HAP-1 (cell line): Measurements from ENCODE around the gene SF3B1.
"Not testable (repeated sequence)": the region's sequence is repeated elsewhere in the genome, so short reads cannot be mapped to it uniquely, and the experiment has no call there.

Source experiments
- DNase-seq, 2 experiments: peaks; one replicate each; pipeline ENCODE4 v3.0.0-alpha.2; 2016 to 2020; ENCODE audit warnings: low spot score in 2 of 2
- H3K27me3 ChIP-seq: fragments of 250-450 bp; sonication (Bioruptor Pico); 2 replicates; pipeline ENCODE4 v1.5.1; 2020; ENCODE audit warnings: low read depth, mild to moderate bottlenecking, moderate library complexity
- H3K36me3 ChIP-seq: fragments of 250-450 bp; sonication (Bioruptor Pico); replicated peaks from 2 replicates; pipeline ENCODE4 v1.5.1; 2020; ENCODE audit warnings: mild to moderate bottlenecking
- H3K4me1 ChIP-seq: fragments of 250-450 bp; sonication (Bioruptor Pico); 2 replicates; pipeline ENCODE4 v1.5.1; 2020; ENCODE audit warnings: mild to moderate bottlenecking
- H3K4me3 ChIP-seq: fragments of 250-450 bp; sonication (Bioruptor Pico); 2 replicates; pipeline ENCODE4 v1.5.1; 2020; ENCODE audit warnings: mild to moderate bottlenecking, moderate library complexity
- H3K9me3 ChIP-seq: fragments of 250-450 bp; sonication (Bioruptor Pico); 2 replicates; pipeline ENCODE4 v1.5.1; 2020; ENCODE audit warnings: mild to moderate bottlenecking, moderate library complexity
- in situ Hi-C: fragments of 300-500 bp; cut with MboI; formaldehyde crosslinking; loops from 3 replicates; pipeline ENCODE4 v1.14.3; 2020; ENCODE audit warnings: low sequenced_read_pairs, inconsistent platforms, mixed read lengths

Gene SF3B1, protein sequence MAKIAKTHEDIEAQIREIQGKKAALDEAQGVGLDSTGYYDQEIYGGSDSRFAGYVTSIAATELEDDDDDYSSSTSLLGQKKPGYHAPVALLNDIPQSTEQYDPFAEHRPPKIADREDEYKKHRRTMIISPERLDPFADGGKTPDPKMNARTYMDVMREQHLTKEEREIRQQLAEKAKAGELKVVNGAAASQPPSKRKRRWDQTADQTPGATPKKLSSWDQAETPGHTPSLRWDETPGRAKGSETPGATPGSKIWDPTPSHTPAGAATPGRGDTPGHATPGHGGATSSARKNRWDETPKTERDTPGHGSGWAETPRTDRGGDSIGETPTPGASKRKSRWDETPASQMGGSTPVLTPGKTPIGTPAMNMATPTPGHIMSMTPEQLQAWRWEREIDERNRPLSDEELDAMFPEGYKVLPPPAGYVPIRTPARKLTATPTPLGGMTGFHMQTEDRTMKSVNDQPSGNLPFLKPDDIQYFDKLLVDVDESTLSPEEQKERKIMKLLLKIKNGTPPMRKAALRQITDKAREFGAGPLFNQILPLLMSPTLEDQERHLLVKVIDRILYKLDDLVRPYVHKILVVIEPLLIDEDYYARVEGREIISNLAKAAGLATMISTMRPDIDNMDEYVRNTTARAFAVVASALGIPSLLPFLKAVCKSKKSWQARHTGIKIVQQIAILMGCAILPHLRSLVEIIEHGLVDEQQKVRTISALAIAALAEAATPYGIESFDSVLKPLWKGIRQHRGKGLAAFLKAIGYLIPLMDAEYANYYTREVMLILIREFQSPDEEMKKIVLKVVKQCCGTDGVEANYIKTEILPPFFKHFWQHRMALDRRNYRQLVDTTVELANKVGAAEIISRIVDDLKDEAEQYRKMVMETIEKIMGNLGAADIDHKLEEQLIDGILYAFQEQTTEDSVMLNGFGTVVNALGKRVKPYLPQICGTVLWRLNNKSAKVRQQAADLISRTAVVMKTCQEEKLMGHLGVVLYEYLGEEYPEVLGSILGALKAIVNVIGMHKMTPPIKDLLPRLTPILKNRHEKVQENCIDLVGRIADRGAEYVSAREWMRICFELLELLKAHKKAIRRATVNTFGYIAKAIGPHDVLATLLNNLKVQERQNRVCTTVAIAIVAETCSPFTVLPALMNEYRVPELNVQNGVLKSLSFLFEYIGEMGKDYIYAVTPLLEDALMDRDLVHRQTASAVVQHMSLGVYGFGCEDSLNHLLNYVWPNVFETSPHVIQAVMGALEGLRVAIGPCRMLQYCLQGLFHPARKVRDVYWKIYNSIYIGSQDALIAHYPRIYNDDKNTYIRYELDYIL

DNA sequence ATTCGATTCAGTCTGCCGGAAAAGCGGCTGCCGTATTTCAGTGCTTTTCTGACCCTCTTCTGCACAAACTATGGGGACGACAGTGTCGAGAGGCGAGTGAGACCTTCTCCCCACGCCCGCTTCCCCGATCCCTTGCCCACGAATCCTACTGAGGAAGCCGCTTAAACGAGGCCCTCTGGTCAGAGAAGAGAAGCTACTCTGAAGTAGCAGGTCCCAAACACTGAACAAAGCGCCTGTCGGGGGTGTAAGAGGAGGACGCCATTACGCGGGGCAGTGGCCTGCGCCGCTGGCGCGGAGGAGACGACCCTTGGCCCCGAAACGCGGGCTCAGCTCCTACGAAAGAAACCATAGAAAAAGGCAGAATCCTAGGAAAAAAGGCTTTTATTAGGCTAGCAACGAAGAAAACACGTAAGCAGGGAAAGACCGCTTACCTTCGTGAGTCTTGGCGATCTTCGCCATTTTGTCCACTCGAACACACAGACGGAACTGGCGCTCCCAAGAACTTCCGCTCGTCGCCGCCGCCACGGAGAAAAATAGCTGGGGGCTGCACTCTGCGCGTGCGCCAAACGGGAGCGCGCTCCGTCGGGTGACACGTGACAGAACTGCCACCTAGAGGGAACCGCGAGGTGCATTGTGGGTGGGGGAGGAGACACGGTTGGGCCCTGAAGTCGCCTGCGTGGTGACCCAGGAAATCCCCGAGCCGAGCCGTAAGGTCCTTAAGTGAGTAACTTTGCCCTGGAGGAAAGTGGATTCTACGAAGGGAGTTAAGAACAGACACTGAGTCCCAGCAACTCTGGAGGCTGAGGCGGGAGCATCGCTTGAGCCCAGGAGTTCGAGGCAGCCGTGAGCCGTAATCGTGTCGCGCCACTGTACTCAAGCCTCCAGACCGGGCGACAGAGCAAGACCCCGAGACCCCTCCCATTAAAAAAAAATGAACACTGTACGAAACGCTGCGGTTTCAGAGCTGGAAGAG is at the start of gene SF3B1:
Gene SF3B1 (minus strand): TSS at position 488 of the 973 bp plus-strand sequence. CDS start 29 bp downstream, at position 459.
- in situ Hi-C loops = loop anchor here (10.0 kb wide), 1 partner anchor 270 kb away; the partner anchor contains the start of gene MARS2
- peak; percentile 94 to 99 for DNase-seq
- H3K4me1 ChIP-seq = peaks cover 15% of the 10 kb centered on the region

DNA sequence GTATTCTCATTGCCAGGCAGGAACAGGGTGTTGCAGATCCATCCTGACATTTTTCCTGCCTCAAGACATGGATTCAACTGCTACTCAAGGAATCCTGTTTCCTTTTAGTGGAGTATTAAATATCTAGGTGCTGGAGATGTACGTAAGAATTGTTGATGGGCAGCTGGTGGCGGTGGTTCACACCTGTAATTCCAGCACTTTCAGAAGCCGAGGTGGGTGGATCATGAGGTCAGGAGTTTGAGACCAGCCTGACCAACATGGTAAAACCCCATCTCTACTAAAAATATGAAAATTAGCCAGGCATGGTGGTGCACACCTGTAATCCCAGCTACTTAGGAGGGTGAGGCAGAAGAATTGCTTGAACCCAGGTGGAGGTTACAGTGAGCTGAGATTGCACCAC is 49.4 kb upstream of the SF3B1 start:
- peaks cover 43% of the 10 kb centered on the region for H3K36me3 ChIP-seq
- H3K4me3 ChIP-seq, DNase-seq, H3K27me3 ChIP-seq, H3K4me1 ChIP-seq, in situ Hi-C loops: not testable (repeated sequence)
- H3K9me3 ChIP-seq = peaks cover 12% of the 10 kb centered on the region

More for the DNA sequence above, at the start of gene SF3B1:
- Histone ChIP-seq H3K36me3 (peaks cover under 1% of the 10 kb centered on the region; the same call in 1 of the 2 replicates), H3K9me3 (no peaks in the 10 kb centered on the region), H3K27me3 (no peaks in the 10 kb centered on the region), H3K4me3 (peak within 1 kb of the TSS; percentile 98)

DNA sequence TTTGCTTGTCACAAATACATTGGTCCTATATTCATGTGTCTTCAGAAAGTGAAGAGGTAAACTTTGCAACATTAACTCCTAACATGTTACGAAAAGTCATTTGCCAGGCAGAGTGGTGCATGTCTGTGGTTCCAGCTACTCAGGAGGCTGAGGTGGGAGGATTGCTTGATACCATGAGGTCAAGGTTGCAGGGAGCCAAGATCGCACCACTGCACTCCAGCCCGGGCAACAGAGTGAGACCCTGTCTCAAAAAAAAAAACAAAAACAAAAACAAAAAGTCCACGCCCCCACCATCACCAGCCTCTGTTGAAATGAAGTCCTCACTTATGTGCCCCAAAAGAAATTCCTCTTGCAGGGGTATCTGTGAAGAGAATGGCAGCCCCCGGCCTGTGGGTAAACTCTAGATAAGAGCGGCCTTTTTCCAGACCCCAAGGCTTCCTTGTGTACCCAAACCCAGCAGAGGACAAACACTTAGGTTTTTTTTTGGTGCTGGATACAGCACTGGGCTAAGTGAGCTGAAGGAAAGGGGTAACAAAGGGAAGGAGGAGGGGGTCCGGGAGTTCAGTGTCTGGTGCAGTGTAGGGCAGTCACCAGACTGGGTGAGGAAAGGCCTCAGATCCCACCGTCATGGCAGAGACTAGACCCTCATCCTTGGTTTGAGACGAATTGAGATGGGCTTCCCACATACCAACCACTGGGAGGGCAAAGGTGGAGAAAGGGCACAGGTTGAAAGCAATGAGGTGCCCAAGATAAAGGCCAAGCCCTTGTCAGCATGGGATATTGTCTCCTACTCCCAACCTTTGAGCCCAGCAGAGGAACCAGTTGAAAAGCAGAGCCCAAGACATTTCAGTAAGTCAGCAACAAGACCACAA is 45.6 kb upstream of the SF3B1 start:
- no peaks in the 10 kb centered on the region for H3K27me3 ChIP-seq
- no peaks in the 10 kb centered on the region for H3K4me1 ChIP-seq
- peaks cover 12% of the 10 kb centered on the region for H3K9me3 ChIP-seq
- no peak for DNase-seq
- peaks cover 21% of the 10 kb centered on the region for H3K36me3 ChIP-seq
- H3K4me3 ChIP-seq = no peak overlapping the region
- in situ Hi-C loops = no loop called here

DNA sequence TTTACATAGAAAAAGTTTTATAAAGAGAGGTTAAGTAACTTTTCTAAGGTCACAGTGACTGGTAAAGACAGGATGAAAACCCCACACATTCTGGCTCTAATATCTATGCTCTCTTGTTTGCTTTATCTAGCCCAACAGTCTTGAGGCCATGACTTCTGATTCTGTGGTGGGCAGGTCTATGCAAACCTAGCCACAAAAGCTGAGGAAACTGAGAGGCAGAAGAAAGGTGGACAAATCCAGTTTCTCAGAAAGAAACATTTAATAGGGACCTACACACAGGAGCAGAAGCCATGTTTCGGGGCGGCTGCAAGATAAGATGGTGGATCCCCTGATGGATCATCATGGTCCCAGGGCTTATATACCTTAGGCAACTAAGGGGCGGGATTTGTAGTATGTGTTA is 43.0 kb upstream of the SF3B1 start:
- in situ Hi-C loops = loop anchor here (5.0 kb wide), 1 partner anchor 65 kb away; no protein-coding TSS in a partner anchor
- no peaks in the 10 kb centered on the region for H3K4me1 ChIP-seq
- H3K36me3 ChIP-seq = peaks cover 31% of the 10 kb centered on the region
- no peak for DNase-seq
- no peaks in the 10 kb centered on the region for H3K27me3 ChIP-seq
- H3K4me3 ChIP-seq = no peak overlapping the region
- H3K9me3 ChIP-seq = no peaks in the 10 kb centered on the region

DNA sequence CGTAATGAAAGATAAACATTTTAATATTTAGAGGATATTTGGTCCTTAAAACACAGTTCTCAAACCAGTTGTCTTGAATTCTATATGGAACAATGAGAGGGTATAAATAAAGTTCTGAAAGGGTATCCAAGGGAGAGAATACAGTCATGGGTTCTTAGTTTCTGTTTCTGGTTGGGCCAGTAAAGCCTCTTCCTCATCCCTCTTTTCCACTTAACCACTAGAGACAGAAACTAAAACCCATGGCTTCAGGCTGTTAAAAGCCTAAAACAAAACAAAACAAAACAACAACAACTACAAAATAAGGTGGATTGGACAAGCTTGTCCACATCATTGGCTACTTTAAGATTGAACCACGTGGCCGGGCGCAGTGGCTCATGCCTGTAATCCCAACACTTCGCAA is 37.3 kb upstream of the SF3B1 start:
- H3K36me3 ChIP-seq = peaks cover 43% of the 10 kb centered on the region
- no peaks in the 10 kb centered on the region for H3K4me1 ChIP-seq
- in situ Hi-C loops = no loop called here
- DNase-seq = no peak
- no peaks in the 10 kb centered on the region for H3K27me3 ChIP-seq
- H3K4me3 ChIP-seq = no peak overlapping the region
- no peaks in the 10 kb centered on the region for H3K9me3 ChIP-seq

DNA sequence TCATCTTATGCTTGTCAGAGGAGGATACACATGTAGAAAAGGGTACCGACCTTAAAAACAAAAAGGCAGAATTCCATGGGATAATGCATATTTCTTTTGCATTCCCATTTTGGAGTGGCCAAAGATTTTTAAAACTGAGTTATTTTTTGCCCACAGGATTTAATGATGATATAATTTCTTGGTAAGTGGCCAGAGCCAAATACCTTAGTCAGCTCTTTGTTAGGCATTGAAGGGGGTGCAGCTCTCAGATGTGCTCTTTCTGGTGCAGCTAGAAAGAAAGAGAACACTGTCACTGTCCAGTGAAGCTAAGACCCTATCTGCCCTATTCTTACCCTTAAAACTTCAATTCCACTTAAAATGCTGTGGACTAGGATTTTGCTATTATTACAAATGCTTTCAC is 29.3 kb upstream of the SF3B1 start:
- DNase-seq = no peak
- Histone ChIP-seq H3K9me3 (no peaks in the 10 kb centered on the region), H3K36me3 (peaks cover 34% of the 10 kb centered on the region), H3K4me1 (no peaks in the 10 kb centered on the region), H3K27me3 (no peaks in the 10 kb centered on the region), H3K4me3 (no peak overlapping the region)
- in situ Hi-C loops = no loop called here

DNA sequence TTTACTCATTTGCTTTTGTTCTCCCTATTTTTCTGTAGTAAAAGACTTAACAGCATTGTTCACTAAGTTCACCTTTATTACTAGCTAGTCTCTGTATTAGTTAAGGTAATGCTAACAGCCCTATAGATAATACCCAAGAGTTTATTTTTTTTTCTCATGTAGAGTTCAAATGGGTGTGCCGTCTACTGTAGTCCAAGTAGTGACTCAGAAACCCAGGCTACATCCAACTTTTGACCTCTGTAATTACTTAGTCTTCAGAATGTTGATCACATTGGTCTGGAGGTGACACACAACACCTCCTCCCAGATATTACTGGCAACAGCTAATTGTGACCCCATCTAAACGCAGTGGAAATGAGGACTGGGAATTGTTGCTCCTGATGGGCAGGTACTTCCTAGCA is 26.2 kb upstream of the SF3B1 start:
- in situ Hi-C loops = no loop called here
- no peak for DNase-seq
- no peaks in the 10 kb centered on the region for H3K27me3 ChIP-seq
- no peak overlapping the region for H3K4me3 ChIP-seq
- no peaks in the 10 kb centered on the region for H3K4me1 ChIP-seq
- H3K9me3 ChIP-seq = no peaks in the 10 kb centered on the region
- H3K36me3 ChIP-seq = peaks cover 25% of the 10 kb centered on the region

DNA sequence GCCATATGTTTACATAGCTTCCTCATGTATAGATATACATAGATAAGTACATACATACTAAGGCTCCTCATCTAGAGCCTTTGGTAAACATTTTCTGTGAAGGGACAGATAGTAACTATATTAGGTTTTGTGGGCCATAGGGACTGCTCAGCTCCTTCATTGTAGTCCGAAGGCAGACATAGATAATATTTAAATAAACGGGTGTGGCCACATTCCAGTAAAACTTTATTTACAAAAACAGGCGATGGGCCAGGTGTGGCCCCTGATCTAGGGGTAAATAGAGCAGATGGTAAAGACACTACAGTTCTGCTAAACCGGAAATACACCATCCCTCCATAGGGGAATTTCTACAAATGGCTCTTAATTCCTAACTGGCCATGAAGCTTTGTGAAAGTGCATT is 25.8 kb upstream of the SF3B1 start:
- peaks cover 21% of the 10 kb centered on the region for H3K36me3 ChIP-seq
- in situ Hi-C loops = no loop called here
- no peak overlapping the region for H3K4me3 ChIP-seq
- no peak for DNase-seq
- no peaks in the 10 kb centered on the region for H3K4me1 ChIP-seq
- H3K9me3 ChIP-seq = no peaks in the 10 kb centered on the region
- H3K27me3 ChIP-seq = no peaks in the 10 kb centered on the region

DNA sequence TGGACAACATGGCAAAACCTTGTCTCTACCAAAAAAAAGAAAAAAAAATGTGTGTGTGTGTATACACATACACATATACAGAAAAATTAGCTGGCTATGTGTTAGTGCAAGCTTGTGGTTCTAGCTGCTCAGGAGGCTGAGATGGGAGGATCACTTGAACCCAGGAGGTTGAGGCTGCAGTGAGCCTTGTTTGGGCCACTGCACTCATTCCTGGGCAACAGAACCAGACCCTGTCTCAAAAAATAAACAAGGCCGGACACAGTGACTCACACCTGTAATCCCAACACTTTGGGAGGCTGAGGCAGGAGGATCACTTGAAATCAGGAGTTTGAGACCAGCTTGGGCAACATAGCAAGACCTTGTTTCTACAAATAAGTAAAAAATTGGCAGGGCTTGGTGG is 20.6 kb upstream of the SF3B1 start:
- in situ Hi-C loops = no loop called here
- no peak for DNase-seq

DNA sequence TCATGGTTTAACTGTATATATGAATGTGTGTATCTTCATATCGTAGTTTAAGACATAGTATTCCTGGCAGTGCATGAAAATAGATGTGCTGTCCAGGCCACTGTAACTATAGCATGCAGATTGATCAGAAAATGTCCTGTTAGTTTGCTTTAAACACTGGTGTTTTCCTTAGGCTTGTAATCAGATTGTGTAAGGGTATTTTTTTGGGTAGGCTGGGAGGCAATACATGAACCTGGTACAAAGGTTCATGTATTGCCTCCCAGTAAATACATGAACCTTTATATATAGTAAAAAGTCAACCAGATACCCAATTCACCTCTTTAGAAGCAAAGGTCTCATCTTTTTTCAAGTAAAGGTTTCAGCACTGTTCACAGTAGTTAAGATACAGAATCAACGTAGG is 20.1 kb upstream of the SF3B1 start:
- in situ Hi-C loops = no loop called here
- Histone ChIP-seq H3K9me3 (no peaks in the 10 kb centered on the region), H3K4me3 (peak overlapping the region; percentile 90), H3K27me3 (no peaks in the 10 kb centered on the region), H3K36me3 (no peaks in the 10 kb centered on the region), H3K4me1 (peaks cover 11% of the 10 kb centered on the region)
- DNase-seq = no peak

More for the DNA sequence above, 20.6 kb upstream of the SF3B1 start:
- Histone ChIP-seq H3K27me3 (no peaks in the 10 kb centered on the region), H3K4me3 (no peak overlapping the region), H3K4me1 (peaks cover 11% of the 10 kb centered on the region), H3K9me3 (no peaks in the 10 kb centered on the region), H3K36me3 (peaks cover 2% of the 10 kb centered on the region)

DNA sequence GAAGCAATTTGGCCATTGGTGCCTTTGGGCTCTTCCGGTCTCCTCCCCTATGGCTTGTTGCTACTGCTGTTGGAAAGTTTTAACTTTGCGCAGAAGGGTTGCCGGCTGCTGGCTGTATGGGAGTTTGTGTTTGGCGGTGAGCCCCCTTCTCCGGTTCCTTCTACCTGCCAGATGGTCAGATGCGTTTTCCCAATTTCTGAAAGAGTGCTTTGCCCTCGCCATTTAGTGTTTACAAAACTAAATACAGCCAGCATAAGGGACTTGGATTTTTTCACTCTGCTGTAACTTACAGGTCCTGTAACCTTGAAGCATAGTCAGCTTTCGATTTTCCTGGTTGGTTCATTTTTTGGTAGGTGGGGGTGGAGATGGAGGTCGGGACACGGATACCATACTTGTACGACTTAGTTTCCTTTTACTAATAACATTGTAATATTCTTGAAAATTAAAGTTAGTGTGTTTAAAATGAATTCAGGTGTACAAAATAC is 19.1 kb upstream of the SF3B1 start:
- H3K4me1 ChIP-seq = peaks cover 11% of the 10 kb centered on the region
- no peaks in the 10 kb centered on the region for H3K36me3 ChIP-seq
- H3K9me3 ChIP-seq = no peaks in the 10 kb centered on the region
- H3K4me3 ChIP-seq = peak overlapping the region; percentile 90
- in situ Hi-C loops = no loop called here
- no peaks in the 10 kb centered on the region for H3K27me3 ChIP-seq
- peak; percentile 67 to 70 for DNase-seq
